KOPT-K1 (cell line): ENCODE results near the gene HMCN1.

Source experiments
- H3K27ac ChIP-seq: fragments of 200-600 bp; sonication (generic); 2 replicates; pipeline ENCODE4 v1.5.1; 2016; ENCODE audit warnings: antibody characterized with exemption, mild to moderate bottlenecking, low read depth, low read length; ENCODE audit not compliant: poor library complexity, severe bottlenecking
- H3K36me3 ChIP-seq: fragments of 200-600 bp; sonication (generic); 2 replicates; pipeline ENCODE4 v1.5.1; 2017; ENCODE audit warnings: antibody characterized with exemption, mild to moderate bottlenecking, low read length, moderate library complexity; ENCODE audit not compliant: insufficient read depth
- H3K9me3 ChIP-seq: fragments of 200-600 bp; sonication (generic); 2 replicates; pipeline ENCODE4 v1.5.1; 2017; ENCODE audit warnings: antibody characterized with exemption, low read length, mild to moderate bottlenecking; ENCODE audit not compliant: insufficient read depth, poor library complexity, severe bottlenecking

HMCN1 gene

DNA sequence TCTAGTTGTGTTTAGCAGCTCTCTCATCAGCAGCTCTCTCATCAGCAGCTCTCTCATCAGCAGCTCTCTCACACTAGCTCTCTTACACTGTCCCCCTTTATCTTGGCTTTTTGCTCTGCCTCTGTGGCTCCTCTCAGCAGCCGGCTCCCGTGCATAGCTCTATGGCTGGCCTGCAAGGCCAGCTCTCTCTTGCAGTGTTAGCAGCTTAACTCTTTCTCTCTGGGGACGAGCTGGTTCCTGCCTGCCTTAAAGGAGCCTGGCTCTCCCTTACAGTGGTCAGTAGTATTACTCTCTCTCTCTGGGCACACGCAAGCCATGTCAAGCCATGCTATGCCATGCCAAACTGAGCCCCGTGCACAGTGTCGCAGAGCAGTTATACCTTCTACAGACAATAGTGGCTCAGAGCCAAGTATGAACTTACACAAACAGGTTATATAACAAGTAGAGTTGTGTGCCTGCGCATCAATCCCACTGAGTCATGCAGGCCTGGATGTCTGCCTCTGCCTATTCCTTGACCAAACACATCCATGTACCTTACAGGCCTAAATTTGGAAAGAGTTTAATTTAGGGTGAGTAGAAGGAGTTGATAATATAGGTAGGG lies 345.0 kb downstream of the HMCN1 start:
- H3K9me3 ChIP-seq, result no peaks in the 10 kb centered on the region
- H3K27ac ChIP-seq, result no peak overlapping the region
- H3K36me3 ChIP-seq, result no peaks in the 10 kb centered on the region

- Histone ChIP-seq H3K27ac (no peak overlapping the region), H3K36me3 (no peaks in the 10 kb centered on the region), H3K9me3 (no peaks in the 10 kb centered on the region)
These were observed 348.2 kb downstream of the HMCN1 start for GRCh38 chr1:186082235-186082937.

DNA sequence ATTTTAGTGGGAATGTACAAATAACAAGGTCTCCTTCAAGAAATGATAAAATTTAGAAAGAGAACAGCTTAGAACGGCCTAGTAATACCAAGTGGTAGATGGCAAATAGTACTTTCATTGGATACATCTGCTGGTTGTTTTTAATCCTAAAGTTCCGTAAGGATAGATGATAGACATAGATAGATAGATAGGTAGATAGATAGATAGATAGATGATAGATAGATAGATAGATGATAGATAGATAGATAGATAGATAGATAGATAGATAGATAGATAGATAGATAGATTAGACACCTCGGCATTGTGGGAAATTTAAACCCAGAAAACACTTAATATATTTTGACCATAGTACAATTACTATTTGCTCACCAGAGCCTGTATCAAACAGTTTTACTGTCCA lies 352.4 kb downstream of the HMCN1 start:
- H3K36me3 ChIP-seq, result no peaks in the 10 kb centered on the region
- H3K27ac ChIP-seq, result no peak overlapping the region
- no peaks in the 10 kb centered on the region for H3K9me3 ChIP-seq

GRCh38 chr1:186089940-186090339 lies 355.7 kb downstream of the HMCN1 start:
- no peaks in the 10 kb centered on the region for H3K9me3 ChIP-seq
- no peak overlapping the region for H3K27ac ChIP-seq
- no peaks in the 10 kb centered on the region for H3K36me3 ChIP-seq

DNA sequence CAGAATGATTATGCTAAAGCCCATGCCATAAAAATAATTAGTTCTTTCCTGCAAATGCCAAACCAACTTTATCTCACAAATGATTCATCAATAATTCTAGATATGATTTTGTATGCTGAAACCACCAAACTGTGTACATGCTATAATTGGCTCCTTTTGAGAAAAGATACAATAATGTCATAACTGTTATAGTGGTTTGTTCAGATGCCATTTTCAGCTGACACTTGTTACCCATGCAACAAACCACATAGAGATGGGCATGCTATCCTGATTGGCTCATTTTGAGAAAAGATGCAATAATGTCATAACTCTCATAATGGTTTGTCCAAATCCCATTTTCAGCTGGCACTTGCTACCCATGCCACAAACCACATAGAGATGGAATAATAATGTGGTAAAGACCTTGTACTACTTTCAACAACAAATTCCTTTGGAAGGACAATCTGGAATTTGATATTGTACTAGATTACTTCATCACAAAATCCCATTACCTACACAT lies 357.1 kb downstream of the HMCN1 start:
- Histone ChIP-seq H3K27ac (no peak overlapping the region), H3K9me3 (no peaks in the 10 kb centered on the region), H3K36me3 (no peaks in the 10 kb centered on the region)

DNA sequence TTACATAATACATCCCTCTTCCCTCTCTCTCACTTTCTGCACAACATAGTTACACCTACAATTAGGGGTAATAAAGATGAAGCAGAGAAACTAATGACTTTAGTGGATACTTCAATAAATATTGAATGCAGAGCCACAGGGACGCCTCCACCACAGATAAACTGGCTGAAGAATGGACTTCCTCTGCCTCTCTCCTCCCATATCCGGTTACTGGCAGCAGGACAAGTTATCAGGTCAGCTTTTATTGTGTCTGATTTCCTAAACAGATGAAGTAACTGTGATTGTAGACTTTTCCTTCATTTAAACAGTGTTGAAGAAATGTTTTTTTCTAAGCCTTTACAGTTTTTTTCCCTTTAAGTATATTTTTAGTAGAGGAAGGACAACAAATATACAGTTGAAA lies 359.2 kb downstream of the HMCN1 start:
- H3K9me3 ChIP-seq, result no peaks in the 10 kb centered on the region
- no peaks in the 10 kb centered on the region for H3K36me3 ChIP-seq
- H3K27ac ChIP-seq, result no peak overlapping the region

- H3K36me3 ChIP-seq, result no peaks in the 10 kb centered on the region
- no peaks in the 10 kb centered on the region for H3K9me3 ChIP-seq
- no peak overlapping the region for H3K27ac ChIP-seq
These were observed 360.0 kb downstream of the HMCN1 start for GRCh38 chr1:186094172-186094571.

DNA sequence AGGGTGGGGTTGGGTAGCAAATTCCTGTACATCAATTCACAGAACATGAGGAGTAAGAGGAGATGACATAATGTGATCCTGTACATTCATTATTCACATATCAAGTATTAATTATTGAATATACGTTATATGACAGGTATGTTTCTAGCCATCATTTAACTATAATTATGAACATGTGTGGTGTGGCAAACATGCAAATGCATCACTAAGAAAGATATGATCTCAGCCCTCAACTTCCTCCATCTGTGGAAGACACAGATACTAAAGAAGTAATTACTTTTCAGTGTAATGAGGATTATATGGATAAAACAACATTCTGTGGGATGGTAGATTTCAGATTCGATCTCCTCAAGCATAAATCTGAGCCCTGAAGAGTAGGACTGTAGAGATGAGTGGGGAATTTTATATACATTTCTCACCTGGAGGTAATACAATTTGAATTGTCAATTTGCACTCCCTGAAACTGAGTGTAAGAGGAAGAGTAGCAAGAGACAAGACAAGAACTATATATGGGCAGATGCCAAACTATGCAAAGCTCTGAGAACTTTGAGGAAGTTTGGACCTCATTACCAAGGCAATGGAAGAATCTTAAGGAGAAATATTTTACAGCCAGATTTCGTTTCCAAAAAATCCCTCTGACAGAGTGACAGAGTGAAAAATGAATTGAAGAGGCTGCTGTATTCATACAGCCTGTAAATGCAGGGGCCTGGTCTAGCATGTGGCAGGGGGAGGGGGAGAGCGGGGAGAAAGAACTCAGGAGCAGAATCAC lies 365.3 kb downstream of the HMCN1 start:
- Histone ChIP-seq H3K9me3 (no peaks in the 10 kb centered on the region), H3K27ac (no peak overlapping the region), H3K36me3 (no peaks in the 10 kb centered on the region)

- Histone ChIP-seq H3K36me3 (no peaks in the 10 kb centered on the region), H3K27ac (no peak overlapping the region)
These were observed 367.9 kb downstream of the HMCN1 start for GRCh38 chr1:186102107-186102506.

DNA sequence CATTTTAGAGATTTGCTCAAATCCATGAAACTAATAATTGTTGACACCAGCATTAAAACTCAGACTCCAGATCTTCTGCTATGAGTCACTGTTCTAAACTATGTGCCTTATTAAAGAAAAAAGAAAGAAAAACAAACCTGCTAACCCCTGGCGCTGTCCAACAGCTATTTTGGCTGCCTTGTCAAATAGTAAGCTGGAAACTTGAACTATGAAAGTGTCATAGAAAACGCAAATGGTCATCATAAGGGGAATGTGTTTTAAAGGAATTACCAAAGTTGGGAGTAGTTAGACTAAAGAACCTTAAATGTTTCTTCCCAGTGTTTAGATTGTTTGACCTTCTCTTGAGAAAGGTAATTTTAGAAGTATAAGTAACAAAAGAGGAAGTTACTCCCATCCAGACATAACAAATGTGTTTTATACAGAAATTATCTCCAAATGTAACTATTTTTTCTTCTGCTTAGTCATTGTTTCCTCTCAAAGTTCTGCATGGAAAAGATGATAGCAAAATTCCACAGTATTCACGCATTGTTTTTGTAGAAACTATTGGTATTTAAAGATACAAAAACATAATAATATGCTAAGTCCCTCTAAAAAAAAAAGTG lies 368.5 kb downstream of the HMCN1 start:
- H3K9me3 ChIP-seq, result no peaks in the 10 kb centered on the region
- no peaks in the 10 kb centered on the region for H3K36me3 ChIP-seq
- no peak overlapping the region for H3K27ac ChIP-seq

More at GRCh38 chr1:186102107-186102506, 367.9 kb downstream of the HMCN1 start:
- no peaks in the 10 kb centered on the region for H3K9me3 ChIP-seq

- Histone ChIP-seq H3K27ac (no peak overlapping the region), H3K36me3 (no peaks in the 10 kb centered on the region)
These were observed 370.3 kb downstream of the HMCN1 start for GRCh38 chr1:186104459-186104858.

DNA sequence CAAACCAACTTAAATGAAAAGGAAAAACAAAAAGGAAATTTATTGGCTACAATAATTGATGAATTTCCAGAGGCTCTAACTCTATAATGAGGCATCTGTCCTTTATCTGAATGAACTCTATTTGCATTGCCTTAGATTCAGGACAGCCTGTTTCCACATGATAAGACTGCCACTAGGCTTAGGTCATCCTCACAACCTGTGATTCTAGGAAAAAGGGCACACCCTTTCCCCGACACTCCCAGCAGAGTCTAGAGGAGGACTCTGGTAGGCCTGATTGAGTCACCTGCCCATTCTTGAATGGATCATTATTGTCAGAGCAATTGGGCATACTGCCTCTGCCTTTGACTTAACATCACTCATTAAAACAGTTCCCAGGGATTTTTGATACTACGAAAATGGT lies 378.1 kb downstream of the HMCN1 start:
- H3K27ac ChIP-seq, result no peak overlapping the region
- H3K9me3 ChIP-seq, result no peaks in the 10 kb centered on the region
- no peaks in the 10 kb centered on the region for H3K36me3 ChIP-seq

More at GRCh38 chr1:186104459-186104858, 370.3 kb downstream of the HMCN1 start:
- no peaks in the 10 kb centered on the region for H3K9me3 ChIP-seq

- H3K27ac ChIP-seq, result no peak overlapping the region
- no peaks in the 10 kb centered on the region for H3K36me3 ChIP-seq
- H3K9me3 ChIP-seq, result no peaks in the 10 kb centered on the region
These were observed 379.3 kb downstream of the HMCN1 start for GRCh38 chr1:186113461-186113860.

- no peaks in the 10 kb centered on the region for H3K36me3 ChIP-seq
- no peak overlapping the region for H3K27ac ChIP-seq
- H3K9me3 ChIP-seq, result no peaks in the 10 kb centered on the region
These were observed 384.5 kb downstream of the HMCN1 start for GRCh38 chr1:186118724-186119123.

DNA sequence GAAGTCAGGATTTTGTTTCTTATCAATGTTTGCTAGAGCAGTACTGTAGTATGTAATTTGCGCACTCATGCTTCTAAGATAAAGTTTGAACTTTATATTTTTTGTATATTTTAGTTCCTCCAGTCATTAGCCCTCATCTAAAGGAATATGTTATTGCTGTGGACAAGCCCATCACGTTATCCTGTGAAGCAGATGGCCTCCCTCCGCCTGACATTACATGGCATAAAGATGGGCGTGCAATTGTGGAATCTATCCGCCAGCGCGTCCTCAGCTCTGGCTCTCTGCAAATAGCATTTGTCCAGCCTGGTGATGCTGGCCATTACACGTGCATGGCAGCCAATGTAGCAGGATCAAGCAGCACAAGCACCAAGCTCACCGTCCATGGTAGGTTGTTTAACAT lies 388.6 kb downstream of the HMCN1 start:
- H3K27ac ChIP-seq, result no peak overlapping the region
- no peaks in the 10 kb centered on the region for H3K36me3 ChIP-seq
- no peaks in the 10 kb centered on the region for H3K9me3 ChIP-seq
